HL-60/S4 (cell line): Measurements from ENCODE around the gene IKBKG.
"Not testable (repeated sequence)": the region's sequence is repeated elsewhere in the genome, so short reads cannot be mapped to it uniquely, and the experiment has no call there.

Experiments used
- in situ Hi-C: fragments of 300-500 bp; cut with MboI; formaldehyde crosslinking; loops from 2 replicates; pipeline ENCODE4 v1.14.3; 2022; ENCODE audit warnings: low sequenced_read_pairs

The IKBKG gene

DNA sequence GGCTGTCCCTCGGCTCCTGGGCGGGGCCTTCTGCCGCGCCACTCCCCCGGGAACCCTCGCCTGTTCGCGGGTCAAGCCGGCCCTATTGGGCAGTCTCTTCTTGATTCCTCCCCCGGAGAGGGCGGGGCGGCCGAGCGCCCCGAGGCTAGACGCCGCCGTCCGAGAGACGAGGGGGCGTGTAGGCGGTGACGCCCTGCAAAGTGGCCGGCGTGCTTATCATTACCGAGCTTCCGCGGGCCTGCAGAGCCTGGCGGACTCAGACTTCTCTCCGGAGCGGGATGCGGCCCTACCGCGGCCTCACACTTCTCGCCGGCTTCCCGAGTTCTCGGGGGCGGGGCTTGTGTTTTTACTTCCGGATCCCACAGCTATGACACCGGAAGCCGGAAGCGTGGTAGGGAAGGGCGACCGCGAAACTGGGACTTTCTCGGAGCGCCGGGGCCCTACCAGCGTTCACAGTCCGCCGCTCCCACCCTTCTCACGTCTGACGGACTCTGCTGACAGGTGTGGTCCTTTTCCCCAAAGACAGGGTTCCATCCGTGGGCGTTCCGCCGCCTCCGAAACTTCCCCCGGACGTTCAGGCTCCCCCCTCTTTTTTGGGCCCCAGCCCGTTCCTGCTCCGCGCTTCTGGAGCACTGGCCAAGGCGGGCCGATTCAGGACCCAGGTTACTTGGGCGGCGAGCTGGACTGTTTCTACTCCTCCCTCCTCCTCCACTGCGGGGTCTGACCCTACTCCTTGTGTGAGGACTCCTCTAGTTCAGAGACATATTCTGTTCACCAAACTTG, at the start of gene IKBKG:
Gene IKBKG (plus strand): TSS at position 376 of the 783 bp plus-strand sequence. CDS start 4,383 bp downstream, outside the sequence.
- in situ Hi-C loops = loop anchor here (25.0 kb wide), 1 partner anchor 810 kb away; no protein-coding TSS in a partner anchor

DNA sequence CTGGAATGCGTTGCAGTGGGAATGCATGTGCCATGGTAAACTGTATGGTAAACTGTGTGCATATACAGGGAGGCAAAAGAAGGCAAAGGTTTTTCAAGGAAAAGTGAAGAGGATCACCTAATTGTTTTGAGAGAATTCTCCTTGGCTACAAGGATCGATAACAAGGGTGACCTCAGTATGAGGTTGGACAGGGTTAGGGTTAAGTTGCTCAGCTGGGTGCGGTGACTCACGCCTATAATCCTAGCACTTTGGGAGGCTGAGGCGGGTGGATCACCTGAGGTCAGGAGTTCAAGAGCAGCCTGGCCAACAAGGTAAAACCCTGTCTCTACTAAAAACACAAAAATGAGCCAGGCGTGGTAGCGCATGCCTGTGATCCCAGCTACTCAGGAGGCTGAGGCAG, 46.0 kb upstream of the IKBKG start:
- in situ Hi-C loops = not testable (repeated sequence)

DNA sequence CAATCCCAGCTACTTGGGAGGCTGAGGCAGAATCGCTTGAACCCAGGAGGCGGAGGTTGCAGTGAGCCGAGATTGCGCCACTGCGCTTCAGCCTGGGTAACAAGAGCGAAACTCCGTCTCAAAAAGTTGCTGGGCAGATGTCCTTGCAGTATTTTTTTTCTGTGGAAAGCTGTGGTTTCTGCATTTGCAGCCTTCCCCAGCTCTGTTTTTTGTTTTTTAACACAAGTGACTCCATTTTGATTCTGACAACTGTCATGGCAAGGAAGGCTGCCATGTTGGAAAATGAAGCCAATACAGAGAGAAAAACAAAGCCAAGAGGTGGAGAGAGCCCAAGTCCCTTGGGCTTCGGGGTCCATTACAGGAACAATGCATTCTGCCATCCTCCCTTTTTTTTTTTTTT, 45.3 kb upstream of the IKBKG start:
- in situ Hi-C loops = no loop called here

- in situ Hi-C loops = no loop called here
Measured at GRCh38 chrX:154502989-154503388, 44.4 kb upstream of the IKBKG start.

- in situ Hi-C loops = no loop called here
Measured at GRCh38 chrX:154505734-154506133, 41.7 kb upstream of the IKBKG start.

DNA sequence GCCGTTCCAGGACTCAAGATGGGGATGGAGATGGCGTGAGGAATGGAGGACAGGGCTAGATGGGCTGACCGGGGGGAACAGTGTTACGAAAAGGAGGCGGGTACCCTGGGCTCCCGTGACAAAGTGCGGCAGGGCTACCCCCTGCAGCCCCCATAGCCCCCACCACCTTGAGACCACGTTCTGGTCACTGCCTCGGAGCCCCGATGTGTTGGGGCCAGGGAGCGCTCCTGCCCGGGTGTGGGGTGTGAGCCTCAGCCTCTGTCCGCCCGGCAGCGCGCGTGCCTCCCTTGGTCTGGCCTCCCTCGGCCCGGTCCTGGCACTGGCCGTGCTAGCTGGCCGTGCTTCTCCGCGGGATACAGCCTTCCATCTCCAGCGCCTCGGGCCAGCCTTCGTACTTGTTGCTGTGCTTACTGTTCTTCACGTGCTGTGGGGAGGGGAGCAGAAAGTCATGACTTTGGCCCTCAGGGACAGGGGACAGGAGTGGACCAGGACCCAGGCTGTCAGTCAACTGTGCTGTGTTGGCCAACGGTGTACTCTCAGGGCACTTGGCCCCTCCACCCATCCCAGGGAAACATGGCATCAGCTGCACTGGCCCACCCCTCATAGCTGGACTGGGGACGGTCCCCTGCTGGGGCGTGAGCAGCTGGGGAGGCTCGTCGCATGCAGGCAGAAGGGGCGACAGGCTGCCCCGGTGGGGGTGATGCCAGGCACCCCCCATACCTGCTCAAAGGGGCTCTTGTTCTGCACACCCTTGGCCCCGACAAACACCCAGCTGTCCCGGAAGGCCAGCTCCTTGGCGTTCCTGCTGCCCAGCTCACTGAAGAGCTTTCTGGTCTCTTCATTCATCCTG, 40.7 kb upstream of the IKBKG start:
- in situ Hi-C loops = no loop called here

DNA sequence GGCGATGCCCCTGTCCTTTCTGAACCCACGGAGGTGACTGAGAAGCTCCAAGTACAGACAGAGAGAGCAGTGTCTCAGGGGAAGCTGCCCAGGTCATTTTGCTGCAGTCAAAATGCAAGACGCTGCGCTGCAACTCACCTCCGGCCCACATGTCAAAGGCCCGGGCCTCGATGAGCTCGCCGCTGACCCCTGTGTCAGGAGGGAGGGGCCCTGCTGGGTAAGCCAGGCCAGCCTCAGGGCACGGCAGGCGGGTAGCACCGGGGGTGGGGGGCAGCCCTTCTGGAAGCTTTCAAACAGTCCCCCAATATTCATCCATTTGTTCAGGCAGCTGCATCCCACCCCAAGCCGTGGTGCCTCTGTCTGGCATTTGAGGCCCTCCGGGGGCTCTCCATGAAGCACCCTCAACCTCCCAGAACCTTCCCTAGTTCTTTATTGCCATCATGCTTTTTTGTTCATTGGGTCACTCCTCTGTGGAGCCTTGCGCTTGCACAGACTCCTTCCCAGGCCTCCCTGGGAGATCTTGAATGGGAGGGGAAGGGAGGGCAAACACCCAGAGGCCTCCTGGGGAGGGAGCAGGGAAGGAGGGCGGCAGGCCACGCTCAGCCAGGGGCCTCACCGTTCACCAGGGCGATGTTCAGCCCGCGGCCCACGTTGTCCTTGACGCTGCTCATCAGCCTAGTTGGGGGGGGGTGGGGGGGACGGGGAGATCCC, 39.6 kb upstream of the IKBKG start:
- in situ Hi-C loops = no loop called here

GRCh38 chrX:154508384-154508745, 39.1 kb upstream of the IKBKG start:
- in situ Hi-C loops = no loop called here

GRCh38 chrX:154509455-154509854, 38.0 kb upstream of the IKBKG start:
- in situ Hi-C loops = no loop called here

GRCh38 chrX:154511761-154512160, 35.7 kb upstream of the IKBKG start:
- in situ Hi-C loops = no loop called here

- in situ Hi-C loops = no loop called here
Measured at GRCh38 chrX:154512879-154513553, 34.4 kb upstream of the IKBKG start.

- in situ Hi-C loops = no loop called here
Measured at GRCh38 chrX:154513716-154514115, 33.7 kb upstream of the IKBKG start.

GRCh38 chrX:154515090-154515965, 32.1 kb upstream of the IKBKG start:
- in situ Hi-C loops = no loop called here

DNA sequence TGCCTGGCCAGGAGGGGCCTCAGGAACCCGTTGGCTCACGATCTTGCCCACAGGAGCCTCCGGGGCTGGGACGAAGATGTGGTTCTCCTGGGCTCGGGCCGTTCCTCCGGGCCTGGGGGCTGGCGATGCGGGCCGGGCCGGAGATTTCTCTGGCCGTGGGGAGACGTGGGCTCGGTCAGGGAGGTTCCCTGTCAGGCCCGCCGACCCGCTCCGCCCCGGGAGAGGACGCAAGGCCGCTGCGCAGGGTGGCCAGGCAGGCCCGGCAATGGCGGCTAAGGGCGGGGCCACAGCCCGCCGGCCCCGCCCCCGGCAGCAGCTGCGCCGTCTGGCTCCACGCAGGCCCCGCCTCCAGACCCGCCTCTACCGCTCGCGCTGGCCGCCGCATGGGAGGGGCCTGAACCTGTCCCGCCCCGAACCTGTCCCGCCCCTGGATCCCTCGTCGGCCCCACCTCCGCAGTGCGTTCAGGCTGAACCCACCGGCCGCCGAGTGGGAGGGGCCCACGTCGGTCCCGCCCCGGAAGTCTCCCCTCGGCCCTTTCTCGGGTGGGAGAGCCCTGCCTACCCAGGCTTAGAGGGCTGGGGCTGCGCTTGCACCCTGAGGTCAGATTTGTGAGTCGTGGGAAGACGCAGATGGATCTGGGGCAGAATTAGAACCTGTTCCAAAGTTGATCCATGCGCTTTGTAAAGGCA, 31.3 kb upstream of the IKBKG start, which contains the start of gene FAM3A:
Gene FAM3A (minus strand): TSS at position 267 of the 690 bp plus-strand sequence. CDS start 460 bp downstream, outside the sequence.
- in situ Hi-C loops = no loop called here

- in situ Hi-C loops = no loop called here
Measured at GRCh38 chrX:154516656-154517100, 30.7 kb upstream of the IKBKG start.

DNA sequence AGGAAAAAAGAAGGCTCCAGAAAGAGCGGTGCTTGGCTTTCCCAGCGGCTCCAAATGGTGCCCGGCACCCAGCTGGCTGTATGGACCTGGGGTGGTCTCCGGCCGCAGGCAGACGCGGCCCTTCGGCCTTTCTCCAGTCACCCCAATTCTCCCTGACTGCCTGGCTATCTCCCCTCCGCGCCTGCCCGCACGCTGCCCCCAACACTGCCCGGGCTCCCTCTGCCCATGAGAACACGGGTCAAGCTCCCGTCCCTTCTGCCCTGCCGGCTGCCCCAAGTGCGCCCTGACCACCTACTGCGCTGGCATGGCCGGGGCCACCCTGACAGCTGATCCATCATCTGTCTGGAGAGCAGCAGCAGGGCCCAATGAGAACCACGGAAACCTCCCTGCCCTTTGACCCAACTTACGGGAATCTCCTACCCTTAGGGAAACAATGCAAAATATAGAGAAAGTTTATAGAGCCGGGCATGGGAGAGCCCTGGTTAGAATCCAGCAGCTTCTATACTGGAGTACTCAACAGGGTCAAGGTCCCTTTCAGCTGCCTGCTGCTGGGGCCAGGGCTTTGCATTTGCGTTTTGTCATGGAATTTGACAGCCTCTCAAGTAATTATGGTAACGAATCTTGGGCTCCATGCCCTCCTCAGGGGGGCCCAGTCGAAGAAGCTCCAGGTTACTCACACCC, 30.2 kb upstream of the IKBKG start:
- in situ Hi-C loops = no loop called here

GRCh38 chrX:154519389-154519788, 28.0 kb upstream of the IKBKG start:
- in situ Hi-C loops = no loop called here
